ENCODE results near the gene CLEC16A.

- TF ChIP-seq POLR2AphosphoS5 (IDR thresholded peaks at IDR 0.05; ENCODE audit: control insufficient read depth, insufficient read depth, low read depth, low read length) (no peak), VEZF1 (CRISPR knock-in tag; IDR thresholded peaks at IDR 0.05) (no peak), USF2 (CRISPR knock-in tag; IDR thresholded peaks at IDR 0.05) (no peak), RAD21 (CRISPR knock-in tag; conservative IDR thresholded peaks at IDR 0.05 in 1 of 2, IDR thresholded peaks at IDR 0.05 in 1 of 2) (no peak), CHD1 (IDR thresholded peaks at IDR 0.05; ENCODE audit: low read length) (no peak)
Observed at GRCh38 chr16:11005611-11005975, 61.2 kb downstream of the CLEC16A start.

All from K562 (cell line).